ENCODE measurements around the gene FAM149B1.

The FAM149B1 gene

DNA sequence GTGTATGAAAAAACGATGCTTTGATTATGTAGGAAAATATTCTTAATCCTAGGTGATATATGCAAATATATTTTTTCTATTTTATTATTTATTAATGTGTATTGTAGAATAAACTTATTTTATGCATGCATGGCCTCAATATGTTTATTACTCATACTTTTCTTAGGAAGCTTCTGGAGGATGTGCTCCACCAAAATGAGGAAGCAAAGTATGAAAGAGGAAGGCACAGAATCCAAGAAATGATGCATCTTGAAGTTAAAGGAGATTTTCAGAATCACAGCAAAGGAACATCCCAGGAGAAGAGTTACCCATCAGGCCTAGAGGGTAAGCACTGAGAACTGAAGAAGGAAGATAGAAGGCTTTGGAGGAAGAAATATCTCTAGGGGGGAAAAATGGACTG lies 119.5 kb downstream of the FAM149B1 start:
- no peak for DNase-seq (ENCODE audit: low read depth)

DNA sequence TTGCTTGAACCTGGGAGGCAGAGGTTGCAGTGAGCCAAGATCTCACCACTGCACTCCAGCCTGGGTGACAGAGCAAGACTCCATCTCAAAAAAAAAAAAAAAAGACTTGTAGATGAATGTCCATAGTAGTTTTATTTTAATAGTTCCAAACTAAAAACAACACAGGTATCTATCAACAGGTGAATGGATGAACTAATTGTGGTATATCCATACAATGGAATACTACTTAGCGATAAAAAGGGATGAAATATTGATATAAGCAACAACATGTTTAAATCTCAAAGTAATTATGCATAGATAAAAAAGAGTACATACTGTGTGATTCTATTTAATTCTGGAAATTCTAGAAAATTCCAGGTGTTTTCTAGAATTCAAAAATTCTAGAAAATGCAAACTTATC lies 122.0 kb downstream of the FAM149B1 start:
- DNase-seq (ENCODE audit: low read depth) = no peak

DNA sequence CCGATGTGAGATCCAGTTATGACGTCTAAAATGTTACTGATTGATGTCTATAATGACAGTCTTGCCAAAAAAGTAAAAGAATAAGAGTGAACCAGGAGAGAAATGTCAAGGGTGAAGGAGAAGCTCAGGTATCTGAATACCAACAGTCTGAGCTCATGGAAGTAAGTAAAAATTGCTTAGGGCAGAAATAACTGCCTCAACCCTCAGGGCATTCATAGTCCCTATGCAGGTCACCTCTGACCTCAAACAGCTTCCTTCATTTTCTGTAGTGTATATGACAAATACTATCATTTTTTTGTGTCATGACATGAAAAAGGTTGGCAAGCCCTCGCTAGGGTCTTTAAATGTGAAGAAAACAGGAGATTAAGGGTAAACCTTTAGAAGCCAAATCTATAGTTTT lies 125.5 kb downstream of the FAM149B1 start:
- DNase-seq (ENCODE audit: low read depth) = no peak
